WTC11 (cell line): ENCODE results near the gene PABPN1L. TPM values are rescaled to one million over a fixed set of nuclear protein-coding genes. Genes with fewer than 3 reads are reported as not detected.

Experiments
- ATAC-seq: fragments of 200-7000 bp; cut with Tn5 transposase; 2 replicates; pipeline ENCODE4 v1.10.0; 2021; ENCODE audit warnings: mild to moderate bottlenecking, moderate library complexity
- CTCF ChIA-PET: fragments of 300-600 bp; sonication (Branson Sonifier 250); formaldehyde crosslinking; loops from one replicate; lab custom pipeline; 2021; ENCODE audit warnings: antibody characterized with exemption; lab: Charles Lee
- POLR2A ChIA-PET: fragments of 350-600 bp; sonication (Branson Sonifier 250); formaldehyde crosslinking; loops from one replicate; lab custom pipeline; 2021; ENCODE audit warnings: antibody characterized with exemption; lab: Charles Lee
- DNase-seq: peaks from one replicate; pipeline ENCODE4 v3.0.0; 2021; ENCODE audit warnings: low spot score
- H3K27ac Mint-ChIP-seq: 2 replicates; pipeline ENCODE4 v1.8.0; 2021; ENCODE audit warnings: mixed read lengths
- H3K27me3 Mint-ChIP-seq: 2 replicates; pipeline ENCODE4 v1.8.0; 2021; ENCODE audit warnings: low read depth, mild to moderate bottlenecking, moderate library complexity, mixed read lengths
- H3K36me3 Mint-ChIP-seq: 2 replicates; pipeline ENCODE4 v1.8.0; 2021; ENCODE audit warnings: mixed read lengths
- H3K4me1 Mint-ChIP-seq: 2 replicates; pipeline ENCODE4 v1.8.0; 2022; ENCODE audit warnings: mixed read lengths
- H3K4me3 Mint-ChIP-seq: 2 replicates; pipeline ENCODE4 v1.8.0; 2021; ENCODE audit warnings: mild to moderate bottlenecking, moderate library complexity, mixed read lengths
- H3K9me3 Mint-ChIP-seq: 2 replicates; pipeline ENCODE4 v1.8.0; 2021; ENCODE audit warnings: mixed read lengths
- CREB1 ChIP-seq: sonication (generic); formaldehyde crosslinking; IDR thresholded peaks from 2 replicates; pipeline ENCODE4 v1.8.0; 2023; ENCODE audit warnings: mild to moderate bottlenecking, missing genetic modification reagents
- CTCF ChIP-seq: fragments of 200-600 bp; IDR thresholded peaks from 2 replicates; pipeline ENCODE4 v1.8.0; 2022; ENCODE audit warnings: antibody characterized with exemption
- E2F5 ChIP-seq: sonication (generic); formaldehyde crosslinking; IDR thresholded peaks from 2 replicates; pipeline ENCODE4 v1.8.1; 2022; ENCODE audit warnings: mild to moderate bottlenecking, moderate library complexity, missing genetic modification reagents
- ELF4 ChIP-seq: sonication (generic); formaldehyde crosslinking; IDR thresholded peaks from 2 replicates; pipeline ENCODE4 v1.8.1; 2022; ENCODE audit warnings: low read depth, mild to moderate bottlenecking, moderate library complexity, missing genetic modification reagents
- EMX1 ChIP-seq: fragments of 250-450 bp; sonication (Bioruptor Pico); IDR thresholded peaks from 2 replicates; pipeline ENCODE4 v1.8.0; 2021; ENCODE audit warnings: mild to moderate bottlenecking
- FOXP1 ChIP-seq: sonication (generic); formaldehyde crosslinking; IDR thresholded peaks from 2 replicates; pipeline ENCODE4 v1.8.0; 2022; ENCODE audit warnings: missing genetic modification reagents, mild to moderate bottlenecking, moderate library complexity, borderline replicate concordance
- HMGA2 ChIP-seq: fragments of 250-450 bp; sonication (Bioruptor Pico); IDR thresholded peaks from 2 replicates; pipeline ENCODE4 v1.4.0; 2021; ENCODE audit warnings: mild to moderate bottlenecking, moderate library complexity
- JUN ChIP-seq: sonication (generic); formaldehyde crosslinking; IDR thresholded peaks from 2 replicates; pipeline ENCODE4 v1.8.0; 2023; ENCODE audit warnings: mild to moderate bottlenecking, missing genetic modification reagents
- KAT7 ChIP-seq: sonication (generic); formaldehyde crosslinking; IDR thresholded peaks from 2 replicates; pipeline ENCODE4 v1.8.1; 2023; ENCODE audit warnings: missing genetic modification reagents, mild to moderate bottlenecking, borderline replicate concordance
- MXD4 ChIP-seq: fragments of 250-450 bp; sonication (Bioruptor Pico); IDR thresholded peaks from 2 replicates; pipeline ENCODE4 v1.8.0; 2021; ENCODE audit warnings: mild to moderate bottlenecking, moderate library complexity, borderline replicate concordance
- NR2C2 ChIP-seq: sonication (generic); formaldehyde crosslinking; IDR thresholded peaks from 2 replicates; pipeline ENCODE4 v1.8.0; 2022; ENCODE audit warnings: mild to moderate bottlenecking, missing genetic modification reagents
- NR3C1 ChIP-seq: sonication (generic); formaldehyde crosslinking; conservative IDR thresholded peaks from 2 replicates; pipeline ENCODE4 v1.8.1; 2023; ENCODE audit warnings: low read depth, mild to moderate bottlenecking, missing genetic modification reagents
- PRDM15 ChIP-seq: sonication (generic); formaldehyde crosslinking; IDR thresholded peaks from 2 replicates; pipeline ENCODE4 v1.8.0; 2022; ENCODE audit warnings: missing genetic modification reagents
- PRRX2 ChIP-seq: fragments of 250-450 bp; sonication (Bioruptor Pico); IDR thresholded peaks from 2 replicates; pipeline ENCODE4 v1.8.0; 2021; ENCODE audit warnings: mild to moderate bottlenecking
- RORB ChIP-seq: fragments of 250-450 bp; sonication (Bioruptor Pico); IDR thresholded peaks from 2 replicates; pipeline ENCODE4 v1.9.0; 2021; ENCODE audit warnings: mild to moderate bottlenecking
- TEAD1 ChIP-seq: sonication (generic); formaldehyde crosslinking; IDR thresholded peaks from 2 replicates; pipeline ENCODE4 v1.8.0; 2022; ENCODE audit warnings: mild to moderate bottlenecking, missing genetic modification reagents
- TP53 ChIP-seq: sonication (generic); formaldehyde crosslinking; IDR thresholded peaks from 2 replicates; pipeline ENCODE4 v1.8.1; 2023; ENCODE audit warnings: mild to moderate bottlenecking, missing genetic modification reagents
- USF1 ChIP-seq: sonication (generic); formaldehyde crosslinking; IDR thresholded peaks from 2 replicates; pipeline ENCODE4 v1.8.0; 2022; ENCODE audit warnings: mild to moderate bottlenecking, missing genetic modification reagents
- USF2 ChIP-seq: sonication (generic); formaldehyde crosslinking; IDR thresholded peaks from 2 replicates; pipeline ENCODE4 v1.8.1; 2023; ENCODE audit warnings: mild to moderate bottlenecking, missing genetic modification reagents, moderate library complexity
- ZBTB21 ChIP-seq: sonication (generic); formaldehyde crosslinking; IDR thresholded peaks from 2 replicates; pipeline ENCODE4 v1.8.1; 2023; ENCODE audit warnings: mild to moderate bottlenecking, missing genetic modification reagents, borderline replicate concordance
- ZNF121 ChIP-seq: sonication (generic); formaldehyde crosslinking; IDR thresholded peaks from 2 replicates; pipeline ENCODE4 v1.8.0; 2023; ENCODE audit warnings: missing genetic modification reagents
- ZNF232 ChIP-seq: sonication (generic); formaldehyde crosslinking; IDR thresholded peaks from 2 replicates; pipeline ENCODE4 v1.8.0; 2022; ENCODE audit warnings: mild to moderate bottlenecking, missing genetic modification reagents
- ZNF263 ChIP-seq: sonication (generic); formaldehyde crosslinking; IDR thresholded peaks from 2 replicates; pipeline ENCODE4 v1.8.1; 2022; ENCODE audit warnings: low read depth, mild to moderate bottlenecking, moderate library complexity, missing genetic modification reagents
- ZNF396 ChIP-seq: fragments of 250-450 bp; sonication (Bioruptor Pico); IDR thresholded peaks from 2 replicates; pipeline ENCODE4 v1.8.0; 2021; ENCODE audit warnings: mild to moderate bottlenecking, moderate library complexity, borderline replicate concordance
- ZNF671 ChIP-seq: fragments of 250-450 bp; sonication (Bioruptor Pico); IDR thresholded peaks from 2 replicates; pipeline ENCODE4 v1.8.0; 2021; ENCODE audit warnings: mild to moderate bottlenecking
- total RNA-seq: library from RNA; stranded (reverse); gene quantifications from 3 replicates; pipeline ENCODE4 v1.2.3, GENCODE V29; 2021
- TF ChIP-seq, protein P1 (sequence below): sonication (generic); formaldehyde crosslinking; IDR thresholded peaks from 2 replicates; pipeline ENCODE4 v1.8.1; 2022; ENCODE audit warnings: low read depth, mild to moderate bottlenecking, moderate library complexity, missing genetic modification reagents, borderline replicate concordance

Gene PABPN1L
- total RNA-seq, 1 experiment from 2014 or later: not detected

GRCh38 chr16:88835818-88836217, 30.6 kb downstream of the PABPN1L start:
- POLR2A ChIA-PET: no interaction called here
- CTCF ChIA-PET: no interaction called here

GRCh38 chr16:88835383-88835782, 31.1 kb downstream of the PABPN1L start:
- ChIA-PET POLR2A (no interaction called here), CTCF (interaction anchor here (1.4 kb wide), 1 partner anchor 21 kb away, joined by 4 read pairs; the partner anchor contains the start of genes GALNS and TRAPPC2L)
- H3K9me3 Mint-ChIP-seq: no peaks in the 10 kb centered on the region
- H3K27ac Mint-ChIP-seq: no peak overlapping the region
- H3K4me1 Mint-ChIP-seq: no peaks in the 10 kb centered on the region
- DNase-seq (no peak), ATAC-seq (no peak)
- no peak overlapping the region for H3K4me3 Mint-ChIP-seq
- peaks cover 6% of the 10 kb centered on the region for H3K36me3 Mint-ChIP-seq
- TF ChIP-seq USF2: no peak
- TF ChIP-seq PRDM15 (CRISPR knock-in tag): no peak
- no peak for TF ChIP-seq PRRX2 (CRISPR knock-in tag)
- no peak for TF ChIP-seq CTCF
- no peak for TF ChIP-seq NR3C1 (CRISPR knock-in tag)
- no peak for TF ChIP-seq CREB1 (CRISPR knock-in tag)
- no peak for TF ChIP-seq ZNF121 (CRISPR knock-in tag)
- TF ChIP-seq EMX1 (CRISPR knock-in tag): no peak
- no peak for TF ChIP-seq ZNF671 (CRISPR knock-in tag)
- no peak for TF ChIP-seq MXD4 (CRISPR knock-in tag)
- no peak for TF ChIP-seq ZBTB21 (CRISPR knock-in tag)
- no peak for TF ChIP-seq ZNF396 (CRISPR knock-in tag)
- TF ChIP-seq HMGA2 (CRISPR knock-in tag): no peak
- TF ChIP-seq USF1 (CRISPR knock-in tag): no peak
- no peak for TF ChIP-seq TP53
- no peak for TF ChIP-seq NR2C2
- no peak for TF ChIP-seq FOXP1 (CRISPR knock-in tag)
- H3K27me3 Mint-ChIP-seq: no peaks in the 10 kb centered on the region

More at GRCh38 chr16:88835818-88836217, 30.6 kb downstream of the PABPN1L start:
- no peaks in the 10 kb centered on the region for H3K27me3 Mint-ChIP-seq
- no peaks in the 10 kb centered on the region for H3K9me3 Mint-ChIP-seq
- DNase-seq (no peak), ATAC-seq (no peak)
- peaks cover 6% of the 10 kb centered on the region for H3K36me3 Mint-ChIP-seq
- no peak overlapping the region for H3K27ac Mint-ChIP-seq
- no peak for TF ChIP-seq ZNF232 (CRISPR knock-in tag)
- no peak for TF ChIP-seq NR2C2
- TF ChIP-seq, protein P1, sequence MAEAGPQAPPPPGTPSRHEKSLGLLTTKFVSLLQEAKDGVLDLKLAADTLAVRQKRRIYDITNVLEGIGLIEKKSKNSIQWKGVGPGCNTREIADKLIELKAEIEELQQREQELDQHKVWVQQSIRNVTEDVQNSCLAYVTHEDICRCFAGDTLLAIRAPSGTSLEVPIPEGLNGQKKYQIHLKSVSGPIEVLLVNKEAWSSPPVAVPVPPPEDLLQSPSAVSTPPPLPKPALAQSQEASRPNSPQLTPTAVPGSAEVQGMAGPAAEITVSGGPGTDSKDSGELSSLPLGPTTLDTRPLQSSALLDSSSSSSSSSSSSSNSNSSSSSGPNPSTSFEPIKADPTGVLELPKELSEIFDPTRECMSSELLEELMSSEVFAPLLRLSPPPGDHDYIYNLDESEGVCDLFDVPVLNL (CRISPR knock-in tag): no peak
- TF ChIP-seq E2F5 (CRISPR knock-in tag): no peak
- no peak for TF ChIP-seq KAT7 (CRISPR knock-in tag)
- TF ChIP-seq CTCF: no peak
- no peak for TF ChIP-seq JUN (CRISPR knock-in tag)
- no peak for TF ChIP-seq RORB (CRISPR knock-in tag)
- no peak for TF ChIP-seq TEAD1
- TF ChIP-seq ZNF263 (CRISPR knock-in tag): no peak
- no peak for TF ChIP-seq ELF4 (CRISPR knock-in tag)
- H3K4me3 Mint-ChIP-seq: no peak overlapping the region
- H3K4me1 Mint-ChIP-seq: no peaks in the 10 kb centered on the region
